ENCODE data around the gene NRROS. TPM values are rescaled to one million over a fixed set of nuclear protein-coding genes. Genes with fewer than 3 reads are reported as not detected.

The NRROS gene
- 0.23 and 0.85 TPM in 2 replicates for total RNA-seq

DNA sequence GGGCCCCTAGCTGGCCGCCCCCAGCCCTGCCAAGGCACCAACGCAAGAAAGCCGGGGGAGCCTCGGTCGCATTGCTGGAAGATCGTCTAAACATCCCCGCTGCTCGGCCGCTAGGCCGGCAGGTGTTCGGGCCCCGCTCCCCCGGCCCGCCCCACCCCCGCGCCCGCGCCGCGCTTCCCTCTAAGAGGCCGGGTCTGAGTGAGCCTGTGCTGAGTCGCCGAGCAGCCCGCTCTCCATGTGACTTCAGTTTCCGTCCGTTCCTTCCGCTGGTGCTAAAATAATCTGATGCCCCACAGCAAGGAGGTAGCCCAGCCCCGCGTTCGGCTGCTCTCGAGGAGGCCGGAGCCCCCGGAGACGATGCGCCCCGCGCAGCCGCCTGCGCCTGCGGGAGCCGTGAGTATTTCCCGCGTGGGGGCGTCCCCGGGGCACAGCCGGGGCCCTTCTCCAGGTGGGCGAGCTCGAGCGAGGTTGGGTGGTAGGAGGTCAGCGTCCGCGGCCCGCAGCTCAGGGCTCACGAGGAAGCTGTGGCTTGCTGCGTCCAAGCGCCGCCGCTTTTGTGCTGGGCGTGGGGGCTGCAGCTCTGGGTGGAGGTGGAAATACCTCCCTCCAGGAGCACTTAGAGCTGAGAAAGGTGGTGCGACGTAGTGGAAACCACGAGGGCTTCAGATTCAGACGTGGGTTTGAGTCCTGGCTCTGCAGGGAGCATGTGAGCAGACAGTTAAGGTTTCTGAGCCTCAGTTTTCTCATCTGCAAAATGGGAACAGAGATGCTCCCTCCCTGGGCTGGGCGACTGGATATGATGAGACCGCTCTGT is at the start of gene NRROS:
TSS of gene NRROS (plus strand) at position 212 of the 814 bp plus-strand sequence. CDS start 14,846 bp downstream, outside the sequence.

Other genes starting within 250 kb of the NRROS start
- gene UBXN7, start 207.3 kb upstream of the NRROS start, total RNA-seq: 6.5 and 10.2 TPM in 2 replicates
- 10.6 and 13.5 TPM in 2 replicates for gene RNF168, start 135.9 kb upstream of the NRROS start, total RNA-seq
- gene SMCO1, start 124.3 kb upstream of the NRROS start, total RNA-seq: not detected in 2 replicates
- 7.2 and 9.5 TPM in 2 replicates for gene WDR53, start 71.1 kb upstream of the NRROS start, total RNA-seq
- 3.2 and 3.7 TPM in 2 replicates for gene FBXO45, start 71.0 kb upstream of the NRROS start, total RNA-seq
- 5.2 and 5.6 TPM in 2 replicates for gene CEP19, start 72.6 kb downstream of the NRROS start, total RNA-seq
- gene PIGX, start 72.7 kb downstream of the NRROS start, total RNA-seq: 16.9 and 23.3 TPM in 2 replicates
- 22.1 and 26.4 TPM in 2 replicates for gene PAK2, start 100.2 kb downstream of the NRROS start, total RNA-seq
- 15.9 and 19.1 TPM in 2 replicates for gene SENP5, start 228.2 kb downstream of the NRROS start, total RNA-seq

Data from pericardium fibroblast (primary cell).